ENCODE data around the gene PCMTD2.

Gene PCMTD2

DNA sequence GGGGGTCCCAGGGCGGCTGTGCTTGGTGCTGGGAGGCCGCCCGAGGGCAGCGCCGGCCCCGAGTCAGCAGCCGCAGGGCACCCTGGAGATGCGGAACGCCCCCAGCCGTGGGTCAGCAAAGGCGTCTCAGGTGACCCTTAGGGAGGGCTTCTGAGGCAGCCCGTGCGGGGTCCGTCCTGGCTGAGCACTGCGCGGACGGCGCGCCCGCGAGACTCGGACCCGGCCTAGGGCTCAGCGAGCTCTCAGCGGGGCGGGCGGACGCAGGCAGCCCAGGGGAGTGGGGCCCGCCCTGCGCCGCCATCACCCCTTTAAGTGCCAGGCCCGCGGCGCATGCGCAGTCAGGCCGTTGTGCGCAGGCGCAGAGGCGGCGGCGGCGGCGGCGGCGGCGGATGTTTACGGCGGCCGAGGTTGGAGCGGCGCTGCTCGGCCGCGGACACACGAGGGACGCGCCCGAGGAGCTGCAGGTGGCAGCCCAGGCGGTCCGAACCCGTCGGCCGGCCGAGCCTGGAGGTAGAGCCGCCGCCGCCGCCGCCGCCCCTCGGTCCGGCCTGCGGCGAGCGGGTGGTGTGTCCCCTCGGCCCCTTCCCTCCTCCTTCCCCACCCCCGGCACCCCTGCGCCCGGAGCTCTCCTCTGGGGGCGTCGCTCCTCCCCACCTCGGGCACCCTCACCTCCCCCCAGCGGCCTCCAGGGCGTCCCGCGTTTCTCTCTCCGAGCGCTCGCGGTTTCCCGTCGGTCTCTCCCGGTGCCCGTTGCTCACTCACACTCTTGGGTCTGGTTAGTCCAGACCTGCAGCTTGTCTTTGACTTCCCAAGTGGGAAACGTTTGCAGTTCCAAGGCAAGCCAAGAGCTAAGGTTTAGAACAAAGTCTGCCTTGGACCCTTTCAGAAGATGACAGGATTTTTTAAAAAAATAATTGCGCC lies at the start of gene PCMTD2:
Gene PCMTD2 (plus strand): TSS at position 388 of the 921 bp plus-strand sequence. CDS start 4,218 bp downstream, outside the sequence.
- in situ Hi-C loops (cut with MboI; ENCODE audit: low sequenced_read_pairs), result no loop called here

DNA sequence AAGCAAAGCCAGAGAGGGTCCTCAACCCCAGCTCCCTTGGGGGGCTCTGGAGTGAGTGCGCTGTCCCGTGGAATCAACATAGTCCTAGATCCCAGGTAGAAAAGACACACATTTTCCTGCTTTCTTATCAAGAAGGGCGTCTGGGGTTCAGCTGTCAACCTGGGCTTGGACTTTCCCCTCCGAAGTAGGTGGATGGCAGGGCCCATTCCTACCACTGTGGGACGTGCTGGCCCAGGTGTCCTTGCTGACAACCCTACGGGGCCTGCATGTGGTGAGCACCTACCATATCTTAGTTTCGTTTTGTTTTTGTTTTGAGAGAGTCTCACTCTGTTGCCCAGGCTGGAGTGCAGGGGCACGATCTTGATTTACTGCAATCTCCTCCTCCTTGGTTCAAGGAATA lies 48.9 kb upstream of the PCMTD2 start:
- in situ Hi-C loops (cut with MboI; ENCODE audit: low sequenced_read_pairs), result no loop called here

DNA sequence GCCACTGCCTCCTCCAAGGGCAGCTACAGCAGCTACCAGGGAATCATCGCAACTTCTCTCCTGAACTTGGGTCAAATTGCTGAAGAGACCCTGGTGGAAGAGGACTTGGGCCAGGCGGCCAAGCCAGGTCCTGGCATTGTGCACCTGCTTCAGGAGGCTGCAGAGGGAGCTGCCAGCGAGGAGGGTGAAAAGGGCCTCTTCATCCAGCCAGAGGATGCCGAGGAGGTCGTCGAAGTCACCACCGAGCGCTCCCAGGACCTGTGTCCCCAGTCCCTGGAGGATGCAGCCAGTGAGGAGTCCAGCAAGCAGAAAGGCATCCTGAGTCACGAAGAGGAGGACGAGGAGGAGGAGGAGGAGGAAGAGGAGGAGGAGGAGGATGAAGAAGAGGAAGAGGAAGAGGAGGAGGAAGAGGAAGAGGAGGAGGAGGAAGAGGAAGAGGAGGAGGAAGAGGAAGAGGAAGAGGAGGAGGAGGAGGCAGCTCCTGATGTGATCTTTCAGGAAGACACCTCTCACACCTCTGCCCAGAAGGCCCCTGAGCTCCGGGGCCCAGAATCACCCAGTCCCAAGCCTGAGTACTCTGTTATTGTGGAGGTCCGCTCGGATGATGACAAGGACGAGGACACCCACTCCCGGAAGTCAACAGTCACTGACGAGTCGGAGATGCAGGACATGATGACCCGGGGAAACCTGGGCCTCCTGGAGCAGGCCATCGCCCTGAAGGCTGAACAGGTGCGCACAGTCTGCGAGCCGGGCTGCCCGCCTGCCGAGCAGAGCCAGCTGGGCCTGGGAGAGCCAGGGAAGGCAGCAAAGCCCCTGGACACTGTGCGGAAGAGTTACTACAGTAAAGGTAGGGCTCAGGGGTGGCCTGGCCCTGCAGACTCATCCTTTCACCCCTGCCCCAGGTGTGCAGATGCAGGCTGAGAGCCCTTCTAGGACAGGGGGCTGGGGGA lies 47.6 kb upstream of the PCMTD2 start:
- in situ Hi-C loops (cut with MboI; ENCODE audit: low sequenced_read_pairs), result no loop called here

DNA sequence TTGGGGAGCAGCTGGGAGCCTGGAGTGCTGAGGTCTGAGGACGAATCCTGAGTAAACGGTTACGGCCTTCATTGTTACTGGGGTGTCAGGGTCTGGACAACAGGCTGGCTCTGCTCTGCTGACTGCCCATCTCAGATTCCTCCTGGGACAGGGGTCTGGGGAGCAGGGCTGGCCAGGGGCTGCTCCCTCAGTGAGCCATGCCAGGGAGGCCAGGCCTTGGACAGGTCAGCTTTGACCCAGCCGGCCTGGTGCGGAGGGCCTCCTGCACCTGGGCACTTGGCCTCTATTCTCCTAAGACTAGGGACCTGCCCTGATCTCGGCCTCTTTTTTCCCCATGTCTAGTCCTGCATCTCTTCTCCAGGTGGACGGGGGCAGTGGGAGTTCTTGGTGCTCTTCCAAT lies 46.4 kb upstream of the PCMTD2 start:
- in situ Hi-C loops (cut with MboI; ENCODE audit: low sequenced_read_pairs), result no loop called here

GRCh38 chr20:64210656-64211369 lies 44.7 kb upstream of the PCMTD2 start:
- in situ Hi-C loops (cut with MboI; ENCODE audit: low sequenced_read_pairs), result no loop called here

DNA sequence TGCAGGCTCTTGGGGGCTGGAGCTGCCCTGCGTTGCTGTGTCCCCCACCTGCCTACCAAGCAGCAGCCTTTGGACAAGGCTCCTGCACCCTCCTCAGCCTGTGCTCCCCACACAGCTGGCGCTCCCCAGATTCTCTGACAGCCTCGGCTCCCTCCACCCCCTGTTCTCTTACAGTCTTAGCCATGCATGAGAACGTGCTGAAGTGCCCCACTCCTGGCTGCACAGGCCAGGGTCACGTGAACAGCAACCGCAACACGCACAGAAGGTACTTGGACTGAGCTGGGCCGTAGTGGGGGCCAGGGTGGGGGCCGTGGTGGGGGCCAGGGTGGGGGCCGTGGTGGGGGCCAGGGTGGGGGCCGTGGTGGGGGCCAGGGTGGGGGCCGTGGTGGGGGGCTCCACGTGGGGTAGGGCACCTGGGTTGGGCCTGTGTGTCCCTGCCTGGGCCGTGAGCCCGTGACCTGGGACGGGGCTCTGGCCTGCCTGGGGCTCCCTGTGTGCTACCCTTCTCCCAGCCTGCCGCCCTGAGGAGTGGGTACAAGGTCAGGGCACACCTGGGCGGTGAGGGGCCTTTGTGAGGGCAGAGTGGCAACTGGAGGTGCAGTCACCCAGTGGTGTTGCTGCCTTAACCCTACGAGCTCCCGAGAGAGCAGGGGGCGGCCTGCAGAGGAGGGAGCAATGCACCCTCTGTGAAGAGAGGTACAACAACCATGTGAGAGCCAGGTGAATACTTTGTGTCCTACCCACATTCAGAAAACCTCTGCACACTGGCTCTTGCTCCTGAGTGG lies 43.5 kb upstream of the PCMTD2 start:
- in situ Hi-C loops (cut with MboI; ENCODE audit: low sequenced_read_pairs), result no loop called here

GRCh38 chr20:64212755-64213154 lies 42.8 kb upstream of the PCMTD2 start:
- in situ Hi-C loops (cut with MboI; ENCODE audit: low sequenced_read_pairs), result no loop called here

GRCh38 chr20:64214113-64214512 lies 41.4 kb upstream of the PCMTD2 start:
- in situ Hi-C loops (cut with MboI; ENCODE audit: low sequenced_read_pairs), result no loop called here

GRCh38 chr20:64214952-64215351 lies 40.6 kb upstream of the PCMTD2 start:
- in situ Hi-C loops (cut with MboI; ENCODE audit: low sequenced_read_pairs), result no loop called here

- in situ Hi-C loops (cut with MboI; ENCODE audit: low sequenced_read_pairs), result no loop called here
Observed at GRCh38 chr20:64216036-64216435, 39.5 kb upstream of the PCMTD2 start.

- in situ Hi-C loops (cut with MboI; ENCODE audit: low sequenced_read_pairs), result no loop called here
Observed at GRCh38 chr20:64216910-64217309, 38.6 kb upstream of the PCMTD2 start.

DNA sequence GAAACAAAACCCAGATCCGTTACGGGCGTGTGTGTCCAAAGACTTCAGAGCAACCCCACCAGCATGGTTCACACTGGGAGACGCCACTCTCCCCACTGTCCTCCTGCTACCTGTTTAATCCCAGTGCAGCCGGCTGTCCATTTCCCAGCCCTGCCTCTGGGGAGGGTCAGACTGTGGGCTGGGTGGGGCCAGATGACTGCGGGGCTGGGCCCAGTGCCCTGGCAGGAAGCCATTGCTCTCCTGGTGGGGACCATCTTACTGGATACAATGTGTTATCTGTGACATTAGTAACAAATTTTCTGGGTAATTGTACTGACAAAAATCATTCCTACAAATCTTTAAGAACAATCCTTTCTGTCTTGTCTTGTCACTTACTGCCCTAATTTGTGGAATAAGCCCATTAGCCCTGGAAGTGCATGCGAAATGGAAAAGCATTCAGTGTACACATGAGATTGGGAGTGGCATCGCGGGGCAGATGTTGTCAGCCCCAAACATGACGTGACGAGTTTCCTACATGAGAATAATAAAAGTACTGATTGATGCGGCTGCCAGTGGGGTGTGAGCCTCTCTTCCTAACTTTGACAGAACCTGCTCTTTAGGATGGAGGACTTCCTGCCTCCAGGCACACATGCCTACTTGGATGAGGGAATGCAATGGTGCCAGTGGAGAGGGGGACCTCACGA lies 37.9 kb upstream of the PCMTD2 start:
- in situ Hi-C loops (cut with MboI; ENCODE audit: low sequenced_read_pairs), result no loop called here

DNA sequence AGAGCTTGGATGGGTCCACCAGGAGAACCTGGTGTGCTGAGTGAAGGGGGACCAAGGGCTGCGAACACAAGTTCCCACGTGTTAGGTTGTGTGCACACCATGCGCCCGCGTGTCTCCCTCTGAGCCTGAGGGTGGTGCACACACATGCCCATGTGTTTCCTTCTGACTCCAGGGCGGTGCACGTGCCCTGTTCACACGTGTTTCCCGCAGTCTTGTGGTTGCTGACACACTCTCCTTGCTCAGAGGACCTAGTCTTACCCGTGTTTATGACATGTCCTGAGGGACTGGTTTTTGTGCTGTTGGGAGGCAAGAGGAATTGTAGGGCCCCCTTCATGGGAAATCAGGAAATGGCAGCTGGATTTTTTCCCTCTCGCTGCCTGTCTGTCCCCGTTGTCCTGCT lies 36.3 kb upstream of the PCMTD2 start:
- in situ Hi-C loops (cut with MboI; ENCODE audit: low sequenced_read_pairs), result no loop called here

- in situ Hi-C loops (cut with MboI; ENCODE audit: low sequenced_read_pairs), result no loop called here
Observed at GRCh38 chr20:64219730-64220129, 35.8 kb upstream of the PCMTD2 start.

DNA sequence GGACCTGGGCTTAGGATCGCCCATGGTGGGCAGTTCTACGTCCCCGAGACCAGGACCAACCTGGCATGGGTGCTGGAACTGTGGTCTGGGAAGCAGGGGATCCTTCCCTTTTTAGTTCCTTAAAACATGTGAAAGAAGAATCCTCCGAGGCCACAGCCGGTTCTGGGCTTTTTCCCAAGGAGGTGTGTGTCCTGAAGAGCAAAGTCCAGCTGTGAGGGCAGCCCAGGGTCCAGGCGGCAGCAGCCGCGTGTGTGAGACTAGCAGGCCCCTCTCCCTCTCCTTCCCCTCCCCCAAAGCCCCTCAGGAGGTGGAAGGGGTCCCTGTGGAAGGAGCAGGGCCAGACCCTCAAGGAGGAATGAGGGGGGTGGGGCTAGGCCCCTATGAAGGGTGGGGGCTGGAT lies 35.1 kb upstream of the PCMTD2 start:
- in situ Hi-C loops (cut with MboI; ENCODE audit: low sequenced_read_pairs), result no loop called here

GRCh38 chr20:64220891-64221527 lies 34.5 kb upstream of the PCMTD2 start:
- in situ Hi-C loops (cut with MboI; ENCODE audit: low sequenced_read_pairs), result no loop called here

DNA sequence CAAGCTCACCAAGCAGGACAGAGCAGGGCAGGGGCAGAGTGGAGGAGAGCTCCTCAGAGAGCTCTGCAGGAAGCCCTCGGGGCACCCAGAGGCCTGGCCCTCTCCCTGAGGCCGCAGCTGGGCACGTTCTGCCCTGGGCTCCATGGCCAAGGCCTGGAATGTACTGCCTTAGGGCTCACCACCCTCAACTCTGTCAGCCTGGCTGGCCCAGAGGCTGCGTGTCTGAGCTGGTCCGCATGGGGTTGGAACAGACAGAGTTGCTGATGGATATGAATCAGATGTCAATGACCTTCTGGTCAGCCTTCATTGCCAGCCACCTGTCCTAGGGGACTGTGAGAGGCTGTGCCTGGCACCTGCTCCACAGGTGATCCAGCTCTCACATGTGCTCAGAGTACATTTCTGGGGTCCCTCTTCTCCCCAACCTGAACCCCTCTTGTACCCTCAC lies 33.2 kb upstream of the PCMTD2 start:
- in situ Hi-C loops (cut with MboI; ENCODE audit: low sequenced_read_pairs), result no loop called here

GRCh38 chr20:64222851-64223525 lies 32.6 kb upstream of the PCMTD2 start:
- in situ Hi-C loops (cut with MboI; ENCODE audit: low sequenced_read_pairs), result no loop called here

All from HL-60/S4 (cell line).